AG04450 (cell line): ENCODE measurements around the gene NECTIN1. TPM values are rescaled to one million over a fixed set of nuclear protein-coding genes. Genes with fewer than 3 reads are reported as not detected.

Experiments used
- CTCF ChIA-PET: fragments of 300-600, 350-600 bp; formaldehyde crosslinking; extraction: SDS; loops from one replicate; lab custom pipeline; 2022; ENCODE audit warnings: antibody characterized with exemption, inconsistent platforms; lab: Charles Lee
- POLR2A ChIA-PET: fragments of 350-600 bp; formaldehyde crosslinking; extraction: SDS; loops from one replicate; lab custom pipeline; 2021; ENCODE audit warnings: antibody characterized with exemption, inconsistent platforms; lab: Yijun Ruan, JAX
- DNase-seq: peaks from one replicate; pipeline ENCODE4 v3.0.0-alpha.2; 2011; ENCODE audit warnings: low read depth, low spot score
- H3K27ac ChIP-seq: one replicate; pipeline ENCODE4 v1.5.1; 2012; ENCODE audit warnings: low read depth, low read length, control low read depth
- H3K27me3 ChIP-seq: one replicate; pipeline ENCODE4 v1.6.0; 2012; ENCODE audit warnings: low read length; ENCODE audit not compliant: control insufficient read depth, insufficient read depth
- H3K4me3 ChIP-seq: 2 replicates; pipeline ENCODE4 v1.5.1; 2011; ENCODE audit warnings: mild to moderate bottlenecking, low read depth, low read length, control low read depth
- H3K9me3 ChIP-seq: 2 replicates; pipeline ENCODE4 v1.5.1; 2012; ENCODE audit warnings: low read length; ENCODE audit not compliant: control insufficient read depth, insufficient read depth
- CTCF ChIP-seq: IDR thresholded peaks from 2 replicates; pipeline ENCODE4 v1.5.1; 2011; ENCODE audit warnings: low read depth, low read length, control low read depth, inconsistent platforms
- polyA plus RNA-seq: library from polyadenylated mRNA; depleted of rRNA; stranded (reverse); fragments of >200 nt; gene quantifications from 2 replicates; pipeline ENCODE4 v1.2.3, GENCODE V29; 2011

The NECTIN1 gene
- polyA plus RNA-seq, 1 experiment = 2.8 TPM

GRCh38 chr11:119745776-119746535 lies 17.0 kb upstream of the NECTIN1 start:
- Histone ChIP-seq H3K9me3 (no peaks in the 10 kb centered on the region; the same call in 1 of the 2 replicates), H3K27ac (no peak overlapping the region), H3K4me3 (no peak overlapping the region), H3K27me3 (peaks cover 40% of the 10 kb centered on the region)
- DNase-seq = no peak
- CTCF ChIA-PET = interaction anchor here (1.0 kb wide), 1 partner anchor 17 kb away, joined by 5 read pairs; the partner anchor contains the start of gene NECTIN1
- POLR2A ChIA-PET = no interaction called here
- no peak for TF ChIP-seq CTCF

GRCh38 chr11:119745112-119745511 lies 16.1 kb upstream of the NECTIN1 start:
- Histone ChIP-seq H3K27me3 (peaks cover 46% of the 10 kb centered on the region), H3K27ac (no peak overlapping the region), H3K9me3 (no peaks in the 10 kb centered on the region; the same call in 1 of the 2 replicates), H3K4me3 (no peak overlapping the region)
- no peak for DNase-seq
- POLR2A ChIA-PET = no interaction called here
- TF ChIP-seq CTCF = no peak
- CTCF ChIA-PET = no interaction called here

GRCh38 chr11:119744577-119744976 lies 15.6 kb upstream of the NECTIN1 start:
- Histone ChIP-seq H3K4me3 (no peak overlapping the region), H3K9me3 (no peaks in the 10 kb centered on the region; the same call in 1 of the 2 replicates), H3K27ac (no peak overlapping the region), H3K27me3 (peaks cover 48% of the 10 kb centered on the region)
- TF ChIP-seq CTCF = no peak
- ChIA-PET POLR2A (no interaction called here), CTCF (interaction anchor here (2.2 kb wide), 1 partner anchor 14 kb away, joined by 8 read pairs; no protein-coding TSS in a partner anchor)
- DNase-seq = no peak

- CTCF ChIA-PET = interaction anchor here (0.5 to 2.2 kb wide), 2 partner anchors 13 to 376 kb away, joined by 7 to 8 read pairs; no protein-coding TSS in a partner anchor
- DNase-seq = no peak
- Histone ChIP-seq H3K27me3 (peaks cover 52% of the 10 kb centered on the region), H3K4me3 (no peak overlapping the region), H3K9me3 (no peaks in the 10 kb centered on the region; the same call in 1 of the 2 replicates), H3K27ac (no peak overlapping the region)
- no peak for TF ChIP-seq CTCF
- POLR2A ChIA-PET = no interaction called here
These were observed 14.0 kb upstream of the NECTIN1 start for GRCh38 chr11:119743006-119743405.

GRCh38 chr11:119742263-119742861 lies 13.4 kb upstream of the NECTIN1 start:
- ChIA-PET POLR2A (no interaction called here), CTCF (interaction anchor here (2.2 kb wide), 1 partner anchor 12 kb away, joined by 8 read pairs; no protein-coding TSS in a partner anchor)
- no peak for TF ChIP-seq CTCF
- no peaks in the 10 kb centered on the region; the same call in 1 of the 2 replicates for H3K9me3 ChIP-seq
- peak overlapping the region; percentile 1; the same call in 1 of the 2 replicates for H3K4me3 ChIP-seq
- peaks cover 51% of the 10 kb centered on the region for H3K27me3 ChIP-seq
- no peak for DNase-seq
- no peak overlapping the region for H3K27ac ChIP-seq
